NT2/D1 (cell line): ENCODE data around the gene TP53RK.
"Not testable (repeated sequence)": the region's sequence is repeated elsewhere in the genome, so short reads cannot be mapped to it uniquely, and the experiment has no call there.

Experiments used
- DNase-seq: peaks from one replicate; pipeline ENCODE4 v3.0.0-alpha.2; 2011; ENCODE audit warnings: low read depth, low spot score
- H3K27me3 ChIP-seq: 2 replicates; pipeline ENCODE4 v1.6.0; 2011; ENCODE audit warnings: mild to moderate bottlenecking; ENCODE audit not compliant: insufficient read length, insufficient read depth
- H3K36me3 ChIP-seq: 2 replicates; pipeline ENCODE4 v1.6.1; 2011; ENCODE audit warnings: mild to moderate bottlenecking, low read length, mixed read lengths; ENCODE audit not compliant: insufficient read depth, insufficient read length
- H3K4me1 ChIP-seq: 2 replicates; pipeline ENCODE4 v1.5.1; 2011; ENCODE audit not compliant: insufficient read depth, insufficient read length
- H3K4me3 ChIP-seq: 2 replicates; pipeline ENCODE4 v1.5.1; 2011; ENCODE audit warnings: low read depth; ENCODE audit not compliant: insufficient read length
- H3K9ac ChIP-seq: 2 replicates; pipeline ENCODE4 v1.6.0; 2011; ENCODE audit warnings: low read depth; ENCODE audit not compliant: insufficient read length
- H3K9me3 ChIP-seq: 2 replicates; pipeline ENCODE4 v1.5.1; 2011; ENCODE audit warnings: mild to moderate bottlenecking, low read length; ENCODE audit not compliant: insufficient read depth
- SUZ12 ChIP-seq: IDR thresholded peaks from 2 replicates; pipeline ENCODE4 v1.6.1; 2011; ENCODE audit not compliant: insufficient read length, insufficient read depth; ENCODE audit errors: extremely low read depth
- YY1 ChIP-seq: IDR thresholded peaks from 2 replicates; pipeline ENCODE4 v1.6.1; 2011; ENCODE audit not compliant: insufficient read length, insufficient read depth
- ZNF274 ChIP-seq: IDR thresholded peaks from 2 replicates; pipeline ENCODE4 v1.6.1; 2011; ENCODE audit warnings: mild to moderate bottlenecking, low read depth, low read length

The TP53RK gene

GRCh38 chr20:46680684-46681031 lies 8.6 kb downstream of the TP53RK start:
- DNase-seq: no peak
- H3K4me1 ChIP-seq: peaks cover 9% of the 10 kb centered on the region
- 0 out of 2 replicates have a peak, but pooled peaks cover 5% of the 10 kb centered on the region for H3K9me3 ChIP-seq
- no peak overlapping the region for H3K4me3 ChIP-seq
- no peaks in the 10 kb centered on the region for H3K27me3 ChIP-seq
- H3K36me3 ChIP-seq: peaks cover 17% of the 10 kb centered on the region
- no peak overlapping the region for H3K9ac ChIP-seq
- TF ChIP-seq ZNF274 (no peak), SUZ12 (no peak), YY1 (no peak)

GRCh38 chr20:46678516-46678915 lies 10.7 kb downstream of the TP53RK start:
- Histone ChIP-seq H3K4me3 (no peak overlapping the region), H3K36me3 (peaks cover 7% of the 10 kb centered on the region), H3K27me3 (no peaks in the 10 kb centered on the region), H3K9me3 (no peaks in the 10 kb centered on the region), H3K4me1 (peaks cover 9% of the 10 kb centered on the region), H3K9ac (no peak overlapping the region)
- no peak for DNase-seq
- TF ChIP-seq YY1 (no peak), ZNF274 (no peak), SUZ12 (no peak)

- H3K27me3 ChIP-seq: no peaks in the 10 kb centered on the region
- no peak overlapping the region for H3K4me3 ChIP-seq
- no peak for DNase-seq
- H3K36me3 ChIP-seq: peaks cover 7% of the 10 kb centered on the region
- no peak for TF ChIP-seq ZNF274
- no peak for TF ChIP-seq YY1
- no peak for TF ChIP-seq SUZ12
- H3K9ac ChIP-seq: no peak overlapping the region
- H3K4me1 ChIP-seq: peaks cover 7% of the 10 kb centered on the region
- H3K9me3 ChIP-seq: peaks cover 7% of the 10 kb centered on the region
Measured at GRCh38 chr20:46677608-46678007, 11.6 kb downstream of the TP53RK start.

DNA sequence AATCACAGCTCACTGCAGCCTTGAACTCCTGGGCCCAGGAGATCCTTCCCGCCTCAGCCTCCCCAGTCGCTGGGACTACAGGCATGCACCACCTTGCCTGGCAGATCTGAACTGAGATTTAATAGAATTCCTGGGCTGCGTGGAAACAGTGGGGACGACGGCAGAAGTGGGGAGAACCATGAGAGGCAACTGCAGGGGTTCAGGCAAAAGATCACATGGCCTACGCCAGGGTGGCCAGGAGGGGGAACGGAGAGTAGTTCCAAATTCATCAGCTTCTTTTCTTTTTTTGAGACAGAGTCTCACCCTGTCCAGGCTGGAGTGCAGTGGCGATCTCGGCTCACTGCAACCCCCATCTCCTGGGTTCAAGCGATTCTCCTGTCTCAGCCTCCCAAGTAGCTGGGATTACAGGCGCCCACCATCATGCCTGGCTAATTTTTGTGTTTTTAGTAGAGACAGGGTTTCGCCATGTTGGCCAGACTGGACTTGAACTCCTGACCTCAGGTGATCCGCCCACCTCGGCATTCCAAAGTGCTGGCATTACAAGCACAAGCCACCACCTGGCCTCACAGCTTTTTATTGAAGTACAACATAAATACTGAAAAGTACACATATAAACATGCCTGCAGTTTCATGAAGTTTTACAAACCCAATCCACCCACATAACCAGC lies 12.5 kb downstream of the TP53RK start:
- H3K27me3 ChIP-seq, DNase-seq, H3K4me3 ChIP-seq, H3K36me3 ChIP-seq, H3K4me1 ChIP-seq, H3K9ac ChIP-seq: not testable (repeated sequence)
- H3K9me3 ChIP-seq: peaks cover 15% of the 10 kb centered on the region

DNA sequence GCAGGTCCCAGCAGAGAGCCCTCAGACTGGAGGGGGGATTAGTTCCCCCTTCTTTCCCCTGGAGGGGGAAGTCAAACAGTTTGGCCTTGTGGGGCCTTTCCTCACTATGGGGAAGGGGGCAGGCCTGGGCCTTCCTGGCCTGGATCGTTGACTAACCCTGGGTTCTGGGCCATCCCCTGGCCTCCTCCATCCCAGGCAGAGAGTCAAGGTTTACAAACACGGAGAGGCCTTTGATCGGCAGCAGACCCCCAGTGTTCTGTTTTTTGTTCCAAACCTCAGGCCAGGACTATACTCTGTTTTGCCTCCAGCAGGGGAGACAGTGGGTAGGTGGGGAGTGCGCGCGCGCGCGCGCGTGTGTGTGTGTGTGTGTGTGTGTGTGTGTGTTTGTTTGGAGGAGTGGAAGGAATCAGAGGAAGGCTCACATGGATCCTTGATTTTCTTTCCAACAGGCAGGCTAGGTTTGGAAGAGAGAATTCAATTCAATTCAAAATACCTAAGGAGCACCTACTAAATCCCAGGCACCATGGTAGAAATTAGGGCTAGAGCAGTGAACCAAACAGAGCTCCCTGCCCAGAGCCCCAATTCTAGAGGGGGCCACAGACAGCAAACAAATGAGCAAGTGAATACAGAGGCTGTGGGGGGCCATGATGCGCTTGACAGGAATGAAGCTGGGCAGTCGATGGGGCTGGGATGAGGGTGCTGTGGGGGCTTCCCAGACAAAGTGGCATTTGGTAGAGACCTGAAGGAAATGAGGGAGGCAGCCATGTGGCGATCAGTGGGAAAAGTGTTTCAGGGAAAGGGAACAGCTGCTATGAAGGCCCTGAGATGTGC lies 14.8 kb downstream of the TP53RK start:
- no peak overlapping the region for H3K9ac ChIP-seq
- no peak overlapping the region for H3K4me3 ChIP-seq
- TF ChIP-seq YY1 (no peak), SUZ12 (no peak), ZNF274 (no peak)
- peaks cover 38% of the 10 kb centered on the region for H3K9me3 ChIP-seq
- H3K36me3 ChIP-seq: no peaks in the 10 kb centered on the region
- DNase-seq: no peak
- peaks cover 2% of the 10 kb centered on the region for H3K4me1 ChIP-seq
- H3K27me3 ChIP-seq: no peaks in the 10 kb centered on the region

DNA sequence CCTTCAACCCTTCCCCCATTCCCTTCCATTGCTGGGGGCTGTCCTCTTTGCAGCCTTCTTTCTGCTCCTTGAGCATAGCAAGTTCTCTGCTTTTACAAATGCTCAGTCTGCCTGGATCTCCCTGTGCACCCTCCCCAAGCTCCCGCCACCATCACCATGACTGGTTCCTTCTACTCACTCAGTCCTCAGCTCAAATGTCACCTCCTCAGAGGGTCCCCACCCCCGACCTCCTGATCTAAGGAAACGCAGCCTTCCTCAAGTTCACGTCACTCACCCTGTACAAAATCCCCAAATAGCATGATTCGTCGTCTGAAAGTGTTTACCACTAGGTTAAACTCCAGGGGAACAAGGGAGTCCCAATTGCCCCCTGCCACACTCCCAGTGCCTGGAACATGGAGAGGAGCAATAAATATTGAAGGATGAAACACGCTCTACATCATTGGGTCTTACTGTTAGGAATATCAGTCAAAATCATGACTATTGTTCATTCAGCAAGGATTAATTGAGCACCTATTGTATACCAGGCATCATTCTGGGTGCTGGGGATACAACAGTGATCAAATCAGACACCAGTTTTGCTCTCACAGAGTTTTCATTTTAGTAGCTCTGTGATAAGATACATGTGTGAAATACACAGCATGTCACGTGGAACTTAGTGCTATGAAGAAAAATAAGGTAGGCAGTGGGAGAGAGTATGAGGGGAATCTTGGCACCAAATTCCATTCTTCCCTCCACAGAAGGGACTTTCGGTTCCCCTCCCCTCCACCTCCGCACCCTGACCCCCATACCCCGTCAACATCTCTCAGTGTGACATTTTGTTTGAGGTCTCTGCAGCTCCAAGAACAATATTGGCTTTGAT lies 15.6 kb downstream of the TP53RK start:
- Histone ChIP-seq H3K4me1 (peaks cover 2% of the 10 kb centered on the region), H3K9ac (no peak overlapping the region)
- TF ChIP-seq SUZ12 (no peak), YY1 (no peak)

More for the DNA sequence above, 15.6 kb downstream of the TP53RK start:
- no peaks in the 10 kb centered on the region for H3K27me3 ChIP-seq
- peaks cover 41% of the 10 kb centered on the region for H3K9me3 ChIP-seq
- no peak for DNase-seq
- H3K36me3 ChIP-seq: no peaks in the 10 kb centered on the region
- H3K4me3 ChIP-seq: no peak overlapping the region
